Measurements from ENCODE around the gene ADPRM.

ADPRM gene

DNA sequence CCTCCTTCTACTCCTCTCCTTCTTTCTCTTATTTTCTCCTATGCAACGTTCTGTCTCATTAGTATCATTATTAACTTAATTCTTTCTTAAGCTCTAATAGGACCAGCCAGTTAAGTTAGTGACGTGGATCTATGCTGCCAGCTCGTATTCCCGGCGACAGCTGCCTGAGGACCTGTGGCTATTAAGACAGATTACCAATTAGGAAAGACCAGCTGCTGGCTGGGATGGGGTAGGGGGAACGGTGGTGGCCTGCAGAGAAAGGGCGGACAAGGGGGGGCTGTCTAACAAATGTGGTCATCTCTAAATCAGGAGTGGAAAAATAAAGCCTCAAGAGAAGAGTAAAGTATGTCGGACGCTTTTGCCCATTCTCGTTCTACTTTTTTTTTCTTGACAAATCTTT is 39.5 kb upstream of the ADPRM start:
- TF ChIP-seq ZNF843 (tag by site-specific recombination; IDR thresholded peaks at IDR 0.05) = no peak
- no peak for TF ChIP-seq ZNF112 (tag by site-specific recombination; IDR thresholded peaks at IDR 0.05)
- TF ChIP-seq, protein P1, sequence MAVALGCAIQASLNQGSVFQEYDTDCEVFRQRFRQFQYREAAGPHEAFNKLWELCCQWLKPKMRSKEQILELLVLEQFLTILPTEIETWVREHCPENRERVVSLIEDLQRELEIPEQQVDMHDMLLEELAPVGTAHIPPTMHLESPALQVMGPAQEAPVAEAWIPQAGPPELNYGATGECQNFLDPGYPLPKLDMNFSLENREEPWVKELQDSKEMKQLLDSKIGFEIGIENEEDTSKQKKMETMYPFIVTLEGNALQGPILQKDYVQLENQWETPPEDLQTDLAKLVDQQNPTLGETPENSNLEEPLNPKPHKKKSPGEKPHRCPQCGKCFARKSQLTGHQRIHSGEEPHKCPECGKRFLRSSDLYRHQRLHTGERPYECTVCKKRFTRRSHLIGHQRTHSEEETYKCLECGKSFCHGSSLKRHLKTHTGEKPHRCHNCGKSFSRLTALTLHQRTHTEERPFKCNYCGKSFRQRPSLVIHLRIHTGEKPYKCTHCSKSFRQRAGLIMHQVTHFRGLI (tag by site-specific recombination; IDR thresholded peaks at IDR 0.05) = no peak
- TF ChIP-seq ZXDB (tag by site-specific recombination; IDR thresholded peaks at IDR 0.05) = no peak
- TF ChIP-seq ZNF10 (tag by site-specific recombination; IDR thresholded peaks at IDR 0.05) = no peak
- Histone ChIP-seq H3K9me3 (ENCODE audit: control insufficient read depth, insufficient read depth, low read depth, low read length) (no peaks in the 10 kb centered on the region), H3K4me1 (ENCODE audit: control insufficient read depth, insufficient read depth, low read length) (no peaks in the 10 kb centered on the region), H3K4me3 (ENCODE audit: low read depth, low read length) (no peak overlapping the region), H3K36me3 (ENCODE audit: control insufficient read depth in 2 of 2, insufficient read depth in 1 of 2, low read length in 2 of 2) (peaks cover 0 to 6% of the 10 kb centered on the region in 2 experiments; a peak in 1 of 3 replicates), H3K27ac (ENCODE audit: extremely low read depth, low read depth, low read length) (no peak overlapping the region)
- POLR2A ChIA-PET = no interaction called here
- CTCF ChIA-PET = interaction anchor here (1.1 to 3.8 kb wide), 4 partner anchors 12 to 116 kb away, joined by 3 to 22 read pairs (median 5); no protein-coding TSS in a partner anchor

DNA sequence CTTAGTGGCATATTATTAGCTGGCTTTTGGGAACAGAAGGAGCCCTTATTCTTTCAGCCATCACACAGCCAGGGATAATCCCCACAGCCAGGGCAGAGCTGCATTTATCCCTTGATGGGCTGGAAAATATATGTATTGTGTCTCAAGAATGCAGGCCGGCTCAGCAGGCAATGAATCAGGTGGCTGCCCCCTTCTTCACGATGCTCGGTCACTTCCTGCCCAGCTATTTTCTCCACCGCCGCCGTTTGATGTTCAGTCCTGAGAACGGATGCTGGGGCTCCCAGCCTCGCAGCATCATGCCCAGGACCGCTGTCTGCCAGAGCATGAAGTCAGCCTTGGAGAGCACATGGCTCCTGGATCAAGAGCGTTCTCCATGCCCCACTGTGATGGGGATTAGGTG is 36.0 kb upstream of the ADPRM start:
- H3K27ac ChIP-seq (ENCODE audit: extremely low read depth, low read depth, low read length) = no peak overlapping the region
- H3K9me3 ChIP-seq (ENCODE audit: control insufficient read depth, insufficient read depth, low read depth, low read length) = no peaks in the 10 kb centered on the region
- peaks cover 0 to 6% of the 10 kb centered on the region in 2 experiments; a peak in 1 of 3 replicates for H3K36me3 ChIP-seq (ENCODE audit: control insufficient read depth in 2 of 2, insufficient read depth in 1 of 2, low read length in 2 of 2)
- ChIA-PET CTCF (interaction anchor here (5.2 kb wide), 1 partner anchor 15 kb away, joined by 36 read pairs; no protein-coding TSS in a partner anchor), POLR2A (no interaction called here)
- H3K4me3 ChIP-seq (ENCODE audit: low read depth, low read length) = no peak overlapping the region
- no peak for TF ChIP-seq ZNF596 (tag by site-specific recombination; IDR thresholded peaks at IDR 0.05)
- TF ChIP-seq ZNF571 (tag by site-specific recombination; IDR thresholded peaks at IDR 0.05) = no peak
- TF ChIP-seq ZNF658 (tag by site-specific recombination; IDR thresholded peaks at IDR 0.05) = no peak
- TF ChIP-seq IKZF3 (tag by site-specific recombination; IDR thresholded peaks at IDR 0.05) = no peak
- TF ChIP-seq ZNF514 (tag by site-specific recombination; IDR thresholded peaks at IDR 0.05) = no peak
- no peak for TF ChIP-seq ZNF350 (tag by site-specific recombination; IDR thresholded peaks at IDR 0.05)
- TF ChIP-seq, protein P2, sequence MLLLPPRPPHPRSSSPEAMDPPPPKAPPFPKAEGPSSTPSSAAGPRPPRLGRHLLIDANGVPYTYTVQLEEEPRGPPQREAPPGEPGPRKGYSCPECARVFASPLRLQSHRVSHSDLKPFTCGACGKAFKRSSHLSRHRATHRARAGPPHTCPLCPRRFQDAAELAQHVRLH (tag by site-specific recombination; IDR thresholded peaks at IDR 0.05) = no peak
- TF ChIP-seq, protein P3, sequence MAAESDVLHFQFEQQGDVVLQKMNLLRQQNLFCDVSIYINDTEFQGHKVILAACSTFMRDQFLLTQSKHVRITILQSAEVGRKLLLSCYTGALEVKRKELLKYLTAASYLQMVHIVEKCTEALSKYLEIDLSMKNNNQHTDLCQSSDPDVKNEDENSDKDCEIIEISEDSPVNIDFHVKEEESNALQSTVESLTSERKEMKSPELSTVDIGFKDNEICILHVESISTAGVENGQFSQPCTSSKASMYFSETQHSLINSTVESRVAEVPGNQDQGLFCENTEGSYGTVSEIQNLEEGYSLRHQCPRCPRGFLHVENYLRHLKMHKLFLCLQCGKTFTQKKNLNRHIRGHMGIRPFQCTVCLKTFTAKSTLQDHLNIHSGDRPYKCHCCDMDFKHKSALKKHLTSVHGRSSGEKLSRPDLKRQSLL (tag by site-specific recombination; IDR thresholded peaks at IDR 0.05) = no peak
- no peak for TF ChIP-seq ZNF133 (tag by site-specific recombination; IDR thresholded peaks at IDR 0.05)
- TF ChIP-seq SALL2 (tag by site-specific recombination; IDR thresholded peaks at IDR 0.05; ENCODE audit: borderline replicate concordance) = no peak
- H3K4me1 ChIP-seq (ENCODE audit: control insufficient read depth, insufficient read depth, low read length) = no peaks in the 10 kb centered on the region

DNA sequence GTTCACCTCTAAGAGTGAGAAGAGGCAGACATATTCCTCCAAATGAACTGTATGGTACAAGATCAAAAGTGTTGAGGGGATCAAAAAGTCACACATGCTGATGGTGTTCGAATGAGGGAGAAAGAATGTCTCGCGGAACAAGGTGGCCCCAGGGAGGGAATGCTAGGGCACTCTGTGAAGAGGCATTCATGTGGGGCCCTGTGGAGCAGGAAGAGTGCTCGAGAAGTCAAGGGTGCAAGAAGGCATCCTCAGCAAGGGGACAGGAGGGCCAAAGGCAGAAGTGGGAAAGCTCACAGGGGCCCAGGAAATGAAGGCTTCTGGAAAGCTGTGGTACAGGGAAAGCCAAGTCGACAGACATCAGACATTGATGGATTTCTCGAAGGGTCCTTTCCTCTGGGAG is 34.2 kb upstream of the ADPRM start:
- ChIA-PET POLR2A (no interaction called here), CTCF (interaction anchor here (5.2 kb wide), 1 partner anchor 17 kb away, joined by 36 read pairs; no protein-coding TSS in a partner anchor)
- no peak overlapping the region for H3K4me3 ChIP-seq (ENCODE audit: low read depth, low read length)
- no peak overlapping the region for H3K27ac ChIP-seq (ENCODE audit: extremely low read depth, low read depth, low read length)
- H3K9me3 ChIP-seq (ENCODE audit: control insufficient read depth, insufficient read depth, low read depth, low read length) = no peaks in the 10 kb centered on the region
- no peaks in the 10 kb centered on the region for H3K4me1 ChIP-seq (ENCODE audit: control insufficient read depth, insufficient read depth, low read length)
- peaks cover 0 to 6% of the 10 kb centered on the region in 2 experiments; a peak in 1 of 3 replicates for H3K36me3 ChIP-seq (ENCODE audit: control insufficient read depth in 2 of 2, insufficient read depth in 1 of 2, low read length in 2 of 2)
- TF ChIP-seq ZNF214 (tag by site-specific recombination; IDR thresholded peaks at IDR 0.05; ENCODE audit: borderline replicate concordance) = no peak
- TF ChIP-seq, protein P4, sequence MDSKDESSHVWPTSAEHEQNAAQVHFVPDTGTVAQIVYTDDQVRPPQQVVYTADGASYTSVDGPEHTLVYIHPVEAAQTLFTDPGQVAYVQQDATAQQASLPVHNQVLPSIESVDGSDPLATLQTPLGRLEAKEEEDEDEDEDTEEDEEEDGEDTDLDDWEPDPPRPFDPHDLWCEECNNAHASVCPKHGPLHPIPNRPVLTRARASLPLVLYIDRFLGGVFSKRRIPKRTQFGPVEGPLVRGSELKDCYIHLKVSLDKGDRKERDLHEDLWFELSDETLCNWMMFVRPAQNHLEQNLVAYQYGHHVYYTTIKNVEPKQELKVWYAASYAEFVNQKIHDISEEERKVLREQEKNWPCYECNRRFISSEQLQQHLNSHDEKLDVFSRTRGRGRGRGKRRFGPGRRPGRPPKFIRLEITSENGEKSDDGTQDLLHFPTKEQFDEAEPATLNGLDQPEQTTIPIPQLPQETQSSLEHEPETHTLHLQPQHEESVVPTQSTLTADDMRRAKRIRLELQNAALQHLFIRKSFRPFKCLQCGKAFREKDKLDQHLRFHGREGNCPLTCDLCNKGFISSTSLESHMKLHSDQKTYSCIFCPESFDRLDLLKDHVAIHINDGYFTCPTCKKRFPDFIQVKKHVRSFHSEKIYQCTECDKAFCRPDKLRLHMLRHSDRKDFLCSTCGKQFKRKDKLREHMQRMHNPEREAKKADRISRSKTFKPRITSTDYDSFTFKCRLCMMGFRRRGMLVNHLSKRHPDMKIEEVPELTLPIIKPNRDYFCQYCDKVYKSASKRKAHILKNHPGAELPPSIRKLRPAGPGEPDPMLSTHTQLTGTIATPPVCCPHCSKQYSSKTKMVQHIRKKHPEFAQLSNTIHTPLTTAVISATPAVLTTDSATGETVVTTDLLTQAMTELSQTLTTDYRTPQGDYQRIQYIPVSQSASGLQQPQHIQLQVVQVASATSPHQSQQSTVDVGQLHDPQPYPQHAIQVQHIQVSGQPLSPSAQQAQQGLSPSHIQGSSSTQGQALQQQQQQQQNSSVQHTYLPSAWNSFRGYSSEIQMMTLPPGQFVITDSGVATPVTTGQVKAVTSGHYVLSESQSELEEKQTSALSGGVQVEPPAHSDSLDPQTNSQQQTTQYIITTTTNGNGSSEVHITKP (tag by site-specific recombination; IDR thresholded peaks at IDR 0.05) = no peak
- TF ChIP-seq ZNF24 (tag by site-specific recombination; IDR thresholded peaks at IDR 0.05) = no peak
- TF ChIP-seq, protein P5, sequence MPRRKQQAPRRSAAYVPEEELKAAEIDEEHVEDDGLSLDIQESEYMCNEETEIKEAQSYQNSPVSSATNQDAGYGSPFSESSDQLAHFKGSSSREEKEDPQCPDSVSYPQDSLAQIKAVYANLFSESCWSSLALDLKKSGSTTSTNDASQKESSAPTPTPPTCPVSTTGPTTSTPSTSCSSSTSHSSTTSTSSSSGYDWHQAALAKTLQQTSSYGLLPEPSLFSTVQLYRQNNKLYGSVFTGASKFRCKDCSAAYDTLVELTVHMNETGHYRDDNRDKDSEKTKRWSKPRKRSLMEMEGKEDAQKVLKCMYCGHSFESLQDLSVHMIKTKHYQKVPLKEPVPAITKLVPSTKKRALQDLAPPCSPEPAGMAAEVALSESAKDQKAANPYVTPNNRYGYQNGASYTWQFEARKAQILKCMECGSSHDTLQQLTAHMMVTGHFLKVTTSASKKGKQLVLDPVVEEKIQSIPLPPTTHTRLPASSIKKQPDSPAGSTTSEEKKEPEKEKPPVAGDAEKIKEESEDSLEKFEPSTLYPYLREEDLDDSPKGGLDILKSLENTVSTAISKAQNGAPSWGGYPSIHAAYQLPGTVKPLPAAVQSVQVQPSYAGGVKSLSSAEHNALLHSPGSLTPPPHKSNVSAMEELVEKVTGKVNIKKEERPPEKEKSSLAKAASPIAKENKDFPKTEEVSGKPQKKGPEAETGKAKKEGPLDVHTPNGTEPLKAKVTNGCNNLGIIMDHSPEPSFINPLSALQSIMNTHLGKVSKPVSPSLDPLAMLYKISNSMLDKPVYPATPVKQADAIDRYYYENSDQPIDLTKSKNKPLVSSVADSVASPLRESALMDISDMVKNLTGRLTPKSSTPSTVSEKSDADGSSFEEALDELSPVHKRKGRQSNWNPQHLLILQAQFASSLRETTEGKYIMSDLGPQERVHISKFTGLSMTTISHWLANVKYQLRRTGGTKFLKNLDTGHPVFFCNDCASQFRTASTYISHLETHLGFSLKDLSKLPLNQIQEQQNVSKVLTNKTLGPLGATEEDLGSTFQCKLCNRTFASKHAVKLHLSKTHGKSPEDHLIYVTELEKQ (tag by site-specific recombination; IDR thresholded peaks at IDR 0.05; ENCODE audit: borderline replicate concordance) = no peak
- TF ChIP-seq, protein P6, sequence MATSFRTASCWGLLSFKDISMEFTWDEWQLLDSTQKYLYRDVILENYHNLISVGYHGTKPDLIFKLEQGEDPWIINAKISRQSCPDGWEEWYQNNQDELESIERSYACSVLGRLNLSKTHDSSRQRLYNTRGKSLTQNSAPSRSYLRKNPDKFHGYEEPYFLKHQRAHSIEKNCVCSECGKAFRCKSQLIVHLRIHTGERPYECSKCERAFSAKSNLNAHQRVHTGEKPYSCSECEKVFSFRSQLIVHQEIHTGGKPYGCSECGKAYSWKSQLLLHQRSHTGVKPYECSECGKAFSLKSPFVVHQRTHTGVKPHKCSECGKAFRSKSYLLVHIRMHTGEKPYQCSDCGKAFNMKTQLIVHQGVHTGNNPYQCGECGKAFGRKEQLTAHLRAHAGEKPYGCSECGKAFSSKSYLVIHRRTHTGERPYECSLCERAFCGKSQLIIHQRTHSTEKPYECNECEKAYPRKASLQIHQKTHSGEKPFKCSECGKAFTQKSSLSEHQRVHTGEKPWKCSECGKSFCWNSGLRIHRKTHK (tag by site-specific recombination; IDR thresholded peaks at IDR 0.05) = no peak

Measured in HEK293 (cell line).